ENCODE measurements around the gene CCDC9B.

- TF ChIP-seq RAD21 (conservative IDR thresholded peaks at IDR 0.05 in 1 of 2, IDR thresholded peaks at IDR 0.05 in 1 of 2) (no peak), SMC3 (IDR thresholded peaks at IDR 0.05) (no peak), ELK1 (IDR thresholded peaks at IDR 0.05; ENCODE audit: low read depth, low read length) (no peak), KDM1A (IDR thresholded peaks at IDR 0.05; ENCODE audit: low read depth) (no peak), CEBPB (IDR thresholded peaks at IDR 0.05) (no peak)
These were observed 52.8 kb downstream of the CCDC9B start for GRCh38 chr15:40287968-40288367.
